Superior temporal gyrus (tissue), 1 donor: ENCODE measurements around the gene AGPAT2.

ENCODE experiments used
- DNase-seq: peaks from one replicate; pipeline ENCODE4 v3.0.0-alpha.2; 2016; ENCODE audit errors: extremely low spot score

The AGPAT2 gene

GRCh38 chr9:136687721-136688223 lies 515 bp upstream of the AGPAT2 start:
- DNase-seq, result no peak

- DNase-seq, result no peak
Observed at GRCh38 chr9:136686534-136686793, 793 bp downstream of the AGPAT2 start.

DNA sequence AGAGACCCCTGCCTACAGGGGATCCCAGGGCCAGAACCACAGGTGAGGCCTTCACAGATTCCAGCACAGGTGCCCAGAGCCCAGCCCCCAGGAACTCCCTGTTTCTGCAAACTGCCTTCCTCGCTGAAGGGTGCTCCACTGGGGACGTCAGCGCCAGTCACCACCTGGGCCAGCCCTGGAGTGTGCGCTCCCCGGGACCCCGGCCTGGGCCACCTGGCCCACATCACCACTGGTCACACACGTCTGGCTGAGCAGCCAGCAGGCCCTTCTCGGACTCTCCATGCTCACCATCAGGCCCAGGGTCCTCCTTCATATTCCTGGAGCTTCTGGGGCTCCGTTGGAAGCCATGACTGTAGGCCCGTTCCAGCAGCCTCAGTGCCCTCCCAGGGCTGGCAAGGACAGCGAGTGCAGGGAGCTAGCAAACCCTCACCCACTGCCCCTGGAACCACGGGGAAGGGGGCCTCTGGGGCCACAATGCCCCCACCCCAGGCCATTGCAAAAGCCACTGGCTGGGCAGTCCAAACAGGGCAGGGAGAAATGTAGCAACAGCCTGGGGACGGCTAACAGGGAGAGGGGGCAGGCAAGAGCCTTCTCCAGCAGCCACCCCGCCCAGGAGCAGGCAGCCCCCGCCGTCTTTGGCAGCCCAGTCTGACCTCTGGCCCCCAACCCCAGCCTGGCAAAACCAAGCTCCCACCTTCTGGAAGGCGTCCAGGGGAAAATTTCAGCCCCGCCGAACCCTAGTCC lies 1.3 kb downstream of the AGPAT2 start:
- no peak for DNase-seq

GRCh38 chr9:136685216-136685615 lies 2.0 kb downstream of the AGPAT2 start:
- no peak for DNase-seq

DNA sequence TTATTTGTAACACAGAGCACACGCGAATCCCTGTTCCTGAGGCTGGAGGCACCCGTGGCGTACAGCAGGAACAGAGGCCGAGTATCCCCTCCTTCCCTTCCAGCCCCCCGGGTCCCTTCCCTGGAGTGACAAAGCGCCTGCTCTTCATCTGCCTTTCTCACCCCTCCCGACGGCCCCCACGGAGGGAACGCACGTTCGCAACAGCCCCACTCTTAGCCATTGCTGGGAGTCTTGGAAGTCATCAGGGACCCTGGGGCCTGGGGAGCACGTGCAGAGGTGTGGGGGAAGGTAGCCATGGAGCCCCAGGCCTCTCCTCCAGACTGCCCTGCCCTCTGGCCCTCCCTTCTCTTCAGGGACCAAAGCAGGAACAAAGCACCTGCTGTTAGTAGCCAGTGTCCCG lies 2.5 kb downstream of the AGPAT2 start:
- DNase-seq, result no peak

- DNase-seq, result no peak
Observed at GRCh38 chr9:136684339-136684738, 2.9 kb downstream of the AGPAT2 start.

- no peak for DNase-seq
Observed at GRCh38 chr9:136683755-136684154, 3.5 kb downstream of the AGPAT2 start.

GRCh38 chr9:136683173-136683745 lies 4.0 kb downstream of the AGPAT2 start:
- no peak for DNase-seq

- no peak for DNase-seq
Observed at GRCh38 chr9:136682710-136683109, 4.5 kb downstream of the AGPAT2 start.

- DNase-seq, result no peak
Observed at GRCh38 chr9:136681945-136682699, 5.1 kb downstream of the AGPAT2 start.

DNA sequence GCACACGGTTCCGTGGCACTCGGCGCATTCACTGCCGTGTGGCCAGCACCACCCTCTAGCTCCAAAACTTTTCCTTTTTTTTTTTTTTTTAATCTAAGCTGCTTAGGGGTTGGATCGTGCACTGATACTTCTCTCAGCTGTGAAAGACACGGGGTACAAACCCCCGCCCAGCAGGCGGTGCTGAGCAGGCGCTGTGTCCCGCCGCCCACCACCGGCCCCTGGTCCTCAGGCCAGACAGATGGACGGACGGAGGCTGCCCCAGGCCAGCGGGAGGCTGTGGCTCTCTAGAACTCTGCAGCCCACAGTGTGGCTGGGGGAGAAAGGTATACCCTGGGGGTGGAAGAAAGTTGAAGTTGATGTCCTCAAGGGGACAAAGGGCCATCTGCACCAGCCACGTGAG lies 6.2 kb downstream of the AGPAT2 start:
- DNase-seq, result no peak

DNA sequence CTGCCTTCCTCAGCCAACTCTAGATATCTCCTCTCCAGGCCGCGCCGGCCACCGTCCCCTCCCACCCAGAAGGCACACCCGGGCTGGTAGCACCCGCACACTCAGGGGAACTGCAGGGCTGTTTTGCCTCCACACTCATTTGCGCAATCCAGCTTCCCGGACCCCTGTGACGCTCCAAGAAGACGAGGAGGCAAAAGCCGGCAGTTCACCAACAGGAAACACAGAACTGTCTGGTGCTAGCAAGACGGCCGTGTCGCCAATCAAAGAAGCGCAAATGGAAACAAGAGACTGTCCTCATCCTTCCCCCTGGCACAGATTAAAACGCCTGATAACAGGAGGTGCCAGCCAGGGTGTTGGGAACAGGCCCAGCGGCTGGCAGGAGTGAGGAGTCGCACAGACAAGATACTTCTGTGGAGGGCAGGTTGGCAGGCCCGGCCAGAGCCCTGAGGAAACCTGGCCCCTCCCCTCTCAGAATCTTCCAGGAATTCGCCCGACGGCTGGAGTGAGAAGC lies 7.8 kb downstream of the AGPAT2 start:
- no peak for DNase-seq

GRCh38 chr9:136678624-136679023 lies 8.6 kb downstream of the AGPAT2 start:
- DNase-seq, result no peak

DNA sequence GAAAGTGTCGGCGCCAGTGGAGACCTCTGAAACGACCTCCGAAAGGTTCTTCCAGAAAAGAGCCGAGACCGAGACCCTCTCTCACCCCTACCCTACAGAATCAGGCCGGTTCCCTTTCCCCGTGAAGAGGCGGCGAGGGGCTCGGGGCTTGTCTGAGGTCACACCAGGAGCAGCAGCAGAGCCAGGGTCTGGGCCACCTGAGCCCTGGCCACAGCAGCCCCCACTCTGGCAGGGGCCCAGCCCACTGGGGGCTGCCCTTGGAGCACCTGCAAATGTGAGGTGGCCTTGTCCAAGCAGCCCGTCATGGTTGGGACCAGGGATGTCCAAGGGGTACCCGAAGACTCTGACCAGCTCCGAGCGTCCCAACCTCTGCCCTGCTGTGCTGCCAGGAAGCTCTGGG lies 9.2 kb downstream of the AGPAT2 start:
- no peak for DNase-seq

DNA sequence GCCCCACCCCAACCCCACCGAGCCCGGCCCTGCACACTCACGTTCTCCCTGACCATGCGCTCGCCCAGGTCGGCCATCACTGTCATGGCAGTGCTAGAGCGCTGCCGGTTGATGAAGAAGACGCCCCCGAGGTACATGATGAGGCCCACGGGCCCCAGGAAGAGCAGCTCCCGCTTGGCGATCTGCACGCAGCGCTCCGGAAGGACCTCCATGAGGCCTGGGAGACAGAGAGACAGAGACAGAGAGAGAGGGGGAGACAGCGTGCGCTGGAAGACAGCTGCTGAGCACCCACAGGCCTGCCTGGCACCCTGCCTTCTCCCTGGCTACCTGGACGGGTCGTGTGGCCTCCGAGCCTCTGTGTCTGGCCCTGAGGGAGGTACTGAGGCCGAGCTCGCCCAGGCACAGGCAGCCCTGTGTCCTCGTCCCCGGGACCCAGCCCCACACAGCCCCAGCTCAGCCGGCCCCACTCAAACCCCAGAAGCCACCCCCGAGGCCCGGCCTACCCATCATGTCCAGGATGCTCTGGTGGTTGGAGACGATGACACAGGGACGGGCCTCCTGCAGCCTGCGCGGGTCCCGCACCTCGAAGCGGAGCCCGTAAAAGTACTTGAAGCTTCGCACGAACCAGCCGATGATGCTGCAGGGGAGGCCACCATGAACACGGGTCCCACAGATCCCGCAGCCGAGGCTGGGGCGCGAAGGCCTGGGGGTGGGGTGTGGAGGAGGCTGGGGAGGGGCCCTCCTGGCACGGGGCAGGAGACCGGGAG lies 10.2 kb downstream of the AGPAT2 start:
- DNase-seq, result no peak

DNA sequence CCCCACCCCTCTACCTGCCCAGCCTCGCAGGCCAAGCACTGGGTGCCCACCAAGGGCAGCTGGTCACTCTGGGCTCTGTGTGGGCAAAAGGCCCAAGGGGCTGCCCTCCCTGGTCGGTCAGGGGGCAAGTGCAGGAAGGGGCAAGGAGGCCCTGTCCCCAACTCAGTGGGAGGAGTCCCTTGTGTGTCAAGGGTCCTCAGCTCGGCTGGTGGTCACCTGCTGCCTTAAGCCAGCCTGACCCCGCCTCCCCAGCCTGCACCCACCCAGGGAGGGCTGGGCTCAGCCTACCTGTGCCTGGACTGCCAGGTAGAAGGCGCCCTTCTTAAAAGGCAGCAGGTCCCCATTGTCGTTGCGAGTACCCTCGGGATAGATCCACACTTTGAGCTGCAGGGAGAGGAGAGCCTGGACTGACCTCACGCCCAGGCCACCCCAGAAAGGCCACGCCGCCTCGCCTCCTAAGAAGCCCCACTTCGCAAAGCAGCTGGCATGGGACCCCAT lies 10.9 kb downstream of the AGPAT2 start:
- no peak for DNase-seq

DNA sequence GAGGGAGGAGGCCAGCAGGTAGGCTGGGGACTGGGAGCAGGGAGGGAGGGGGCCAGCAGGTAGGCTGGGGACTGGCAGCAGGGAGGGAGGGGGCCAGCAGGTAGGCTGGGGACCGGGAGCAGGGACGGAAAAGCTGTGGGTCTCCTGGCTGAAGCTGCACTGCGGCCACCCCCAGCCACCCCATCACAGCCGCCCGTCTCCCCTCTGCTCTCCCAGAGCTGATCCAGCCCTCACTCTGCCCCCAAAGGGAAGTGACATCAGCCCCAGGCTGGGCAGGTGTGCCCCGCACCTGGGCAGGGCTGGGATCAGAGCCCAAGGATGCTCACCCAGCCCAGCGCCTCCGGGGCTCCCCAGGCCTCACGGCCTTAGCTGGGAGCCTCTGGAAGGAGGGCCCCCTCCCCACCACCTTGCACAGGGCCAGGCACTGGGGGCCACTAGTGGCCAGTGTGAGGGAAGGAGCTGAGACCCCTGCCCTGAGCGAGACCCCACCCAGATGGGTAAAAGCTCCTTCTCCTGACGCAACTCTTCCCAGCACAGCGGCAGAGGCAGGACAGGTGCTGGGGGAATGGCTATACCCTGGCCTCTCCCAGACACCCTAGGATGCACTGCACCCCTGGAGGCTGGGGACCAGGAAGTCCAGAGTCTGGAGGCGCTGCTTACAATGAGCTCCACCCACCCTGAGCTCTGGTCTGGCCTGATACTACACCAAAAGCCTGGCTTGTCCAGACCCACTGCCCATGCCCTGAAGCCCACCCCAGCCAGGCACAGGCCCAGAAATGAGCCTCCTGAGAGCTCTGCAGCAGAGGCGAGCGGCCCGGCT lies 11.6 kb downstream of the AGPAT2 start:
- no peak for DNase-seq

DNA sequence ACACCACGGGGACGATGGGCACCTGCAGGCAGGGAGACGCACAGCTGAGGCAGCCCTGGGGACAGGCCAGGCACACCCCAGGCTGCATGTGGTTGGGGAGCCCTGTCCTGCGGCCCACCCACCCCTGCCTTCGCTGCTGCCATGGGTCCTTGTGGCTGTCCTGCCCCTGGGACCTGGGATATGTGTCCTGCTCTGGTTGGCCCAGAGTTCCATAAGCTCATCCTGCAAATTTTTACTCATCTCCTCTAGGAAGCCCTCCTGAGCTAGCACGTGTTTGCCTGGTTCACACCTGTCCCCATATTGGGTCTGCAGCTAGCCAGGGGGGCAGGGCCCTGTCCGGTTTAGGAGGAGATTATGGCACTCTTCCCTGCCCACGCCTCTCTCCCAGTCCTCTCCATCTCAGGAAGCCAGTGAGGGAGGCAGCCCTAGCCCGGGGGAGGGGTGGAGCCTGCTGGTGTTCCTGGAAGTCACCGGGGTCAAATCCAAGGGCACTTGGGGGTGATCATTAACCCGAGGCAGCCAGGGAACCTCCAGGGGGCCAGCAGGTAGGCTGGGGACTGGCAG lies 12.4 kb downstream of the AGPAT2 start:
- no peak for DNase-seq

DNA sequence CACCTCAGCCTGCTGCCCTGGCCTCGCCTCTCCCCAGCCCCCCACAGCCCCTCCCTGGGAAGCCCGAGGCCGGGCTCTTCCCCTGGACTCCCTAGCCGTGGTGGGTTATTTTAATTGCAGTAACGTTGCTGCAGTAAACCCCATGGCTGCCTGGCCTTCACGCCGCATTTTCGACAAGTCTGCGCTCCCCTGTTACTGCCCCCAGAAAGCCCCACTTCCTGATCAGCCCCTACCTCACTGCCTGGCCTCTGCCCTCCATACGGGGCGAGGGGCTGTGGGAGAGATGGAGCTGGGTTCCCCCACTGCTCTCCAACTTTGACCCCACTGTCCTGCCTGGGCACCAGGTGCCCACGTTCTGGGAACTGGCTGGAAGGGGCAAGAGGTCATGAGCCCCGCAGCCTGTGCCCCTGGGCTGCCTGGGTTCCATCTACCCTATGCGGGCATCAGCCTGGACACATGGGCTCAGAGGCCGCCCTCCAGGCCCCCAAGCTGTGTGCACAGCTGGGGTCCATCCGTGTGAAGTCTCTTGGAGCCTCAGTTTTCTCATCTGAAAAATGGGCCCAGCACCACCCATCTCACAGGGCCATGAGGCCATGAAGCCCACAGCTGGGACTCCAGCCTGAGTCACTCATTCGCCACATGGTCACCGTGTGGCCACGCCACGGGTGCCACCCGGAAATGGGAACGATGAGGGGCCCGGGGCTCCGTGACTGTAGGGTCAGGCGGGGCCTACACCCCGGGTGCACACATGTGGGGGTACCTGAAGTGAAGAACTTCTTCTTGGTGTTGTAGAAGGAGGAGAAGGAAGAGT lies 13.1 kb downstream of the AGPAT2 start:
- DNase-seq, result no peak
